Large intestine (tissue), 3 donors: ENCODE data around the gene SNX5. TPM values are rescaled to one million over a fixed set of nuclear protein-coding genes. Genes with fewer than 3 reads are reported as not detected.

Source experiments
- DNase-seq, 2 donors: peaks; one replicate each; pipeline versions ENCODE4 v3.0.0 to v3.0.0-alpha.2; 2013
- H3K27ac ChIP-seq: one replicate; pipeline ENCODE4 v1.5.1; 2013; ENCODE audit warnings: low read length
- H3K27me3 ChIP-seq: 2 replicates; pipeline ENCODE4 v1.6.1; 2013; ENCODE audit warnings: low read length; ENCODE audit not compliant: control insufficient read depth, insufficient read depth
- H3K36me3 ChIP-seq: 2 replicates; pipeline ENCODE4 v1.6.1; 2013; ENCODE audit warnings: low read length; ENCODE audit not compliant: control insufficient read depth, insufficient read depth
- H3K4me1 ChIP-seq: one replicate; pipeline ENCODE4 v1.6.1; 2013; ENCODE audit warnings: low read length; ENCODE audit not compliant: control insufficient read depth, insufficient read depth
- H3K4me3 ChIP-seq: one replicate; pipeline ENCODE4 v1.5.1; 2013; ENCODE audit warnings: low read length
- H3K9me3 ChIP-seq: one replicate; pipeline ENCODE4 v1.6.1; 2013; ENCODE audit warnings: mild to moderate bottlenecking, low read depth, low read length, moderate library complexity; ENCODE audit not compliant: control insufficient read depth
- WGBS: methylation state at CpG from one replicate; pipeline ENCODE4 v1.1.5; 2013; ENCODE audit warnings: low lambda C conversion rate; ENCODE audit not compliant: insufficient coverage; 5-methylcytosine and 5-hydroxymethylcytosine counted together
- polyA plus RNA-seq: library from polyadenylated mRNA; unstranded; fragments of 120-200 nt; gene quantifications from one replicate; pipeline ENCODE4 v1.2.1, GENCODE V29; 2013

SNX5 gene
- polyA plus RNA-seq, 1 donor, result 197 TPM

DNA sequence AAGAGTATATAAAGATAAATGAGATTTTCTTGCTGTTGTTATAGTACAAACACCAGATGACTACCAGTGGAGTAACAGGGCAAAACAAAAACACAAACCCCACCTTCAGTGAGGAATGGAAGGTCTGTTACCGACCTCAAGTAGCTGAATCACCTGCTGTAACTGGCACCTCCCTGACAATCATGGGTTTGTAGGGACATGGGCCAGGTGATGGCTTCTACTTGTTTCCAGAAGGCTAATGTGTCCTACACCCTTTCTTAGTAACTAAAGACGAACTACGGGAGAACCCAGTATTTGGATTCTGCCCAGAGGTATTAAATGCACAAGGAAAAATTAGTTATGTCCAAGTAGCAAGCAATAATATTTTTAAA lies 26.8 kb downstream of the SNX5 start:
- H3K4me1 ChIP-seq, result peaks cover 21% of the 10 kb centered on the region
- WGBS, result no CpG with 5 or more reads among the region's 3 CpGs
- peaks cover 60% of the 10 kb centered on the region for H3K36me3 ChIP-seq
- no peak overlapping the region for H3K4me3 ChIP-seq
- H3K27ac ChIP-seq, result no peak overlapping the region
- H3K27me3 ChIP-seq, result no peaks in the 10 kb centered on the region
- no peak for DNase-seq
- no peaks in the 10 kb centered on the region for H3K9me3 ChIP-seq

DNA sequence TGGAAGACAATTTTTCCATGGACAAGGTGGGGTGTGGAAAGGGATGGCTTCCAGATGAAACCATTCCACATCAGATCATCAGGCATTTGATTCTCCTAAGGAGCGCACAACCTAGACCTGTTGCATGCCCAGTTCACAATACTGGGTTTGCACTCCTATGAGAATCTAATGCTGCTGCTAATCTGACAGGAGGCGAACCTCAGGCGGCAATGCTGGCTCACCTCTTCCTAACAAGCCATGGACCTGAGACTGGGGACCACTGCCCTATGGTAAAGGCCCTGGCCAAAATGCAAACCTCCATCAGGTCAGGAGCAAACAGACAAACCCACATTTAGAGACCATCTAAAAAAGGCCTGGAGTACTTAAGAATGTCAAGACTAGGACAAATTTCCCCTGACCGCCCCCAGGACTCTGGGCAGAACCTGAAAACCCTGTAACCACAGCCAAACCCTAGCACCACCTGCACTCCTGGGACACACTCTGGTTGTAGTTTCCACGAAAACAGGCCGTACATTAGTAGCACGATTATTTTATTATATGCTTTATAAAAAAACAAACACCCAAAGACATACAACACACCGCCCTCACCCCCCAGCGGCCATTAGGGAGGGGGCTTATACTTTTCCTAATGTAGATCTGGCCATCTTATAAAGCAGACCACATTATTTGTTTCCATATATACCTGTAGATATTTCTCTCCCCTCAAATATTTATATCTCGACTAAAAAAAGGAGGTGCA lies 27.3 kb downstream of the SNX5 start:
- 83% methylated on average over 2 of the region's 10 CpGs for WGBS
- peaks cover 55% of the 10 kb centered on the region for H3K36me3 ChIP-seq
- no peak for DNase-seq
- H3K4me1 ChIP-seq, result peaks cover 26% of the 10 kb centered on the region
- H3K27ac ChIP-seq, result no peak overlapping the region
- H3K27me3 ChIP-seq, result no peaks in the 10 kb centered on the region
- no peak overlapping the region for H3K4me3 ChIP-seq
- H3K9me3 ChIP-seq, result no peaks in the 10 kb centered on the region

DNA sequence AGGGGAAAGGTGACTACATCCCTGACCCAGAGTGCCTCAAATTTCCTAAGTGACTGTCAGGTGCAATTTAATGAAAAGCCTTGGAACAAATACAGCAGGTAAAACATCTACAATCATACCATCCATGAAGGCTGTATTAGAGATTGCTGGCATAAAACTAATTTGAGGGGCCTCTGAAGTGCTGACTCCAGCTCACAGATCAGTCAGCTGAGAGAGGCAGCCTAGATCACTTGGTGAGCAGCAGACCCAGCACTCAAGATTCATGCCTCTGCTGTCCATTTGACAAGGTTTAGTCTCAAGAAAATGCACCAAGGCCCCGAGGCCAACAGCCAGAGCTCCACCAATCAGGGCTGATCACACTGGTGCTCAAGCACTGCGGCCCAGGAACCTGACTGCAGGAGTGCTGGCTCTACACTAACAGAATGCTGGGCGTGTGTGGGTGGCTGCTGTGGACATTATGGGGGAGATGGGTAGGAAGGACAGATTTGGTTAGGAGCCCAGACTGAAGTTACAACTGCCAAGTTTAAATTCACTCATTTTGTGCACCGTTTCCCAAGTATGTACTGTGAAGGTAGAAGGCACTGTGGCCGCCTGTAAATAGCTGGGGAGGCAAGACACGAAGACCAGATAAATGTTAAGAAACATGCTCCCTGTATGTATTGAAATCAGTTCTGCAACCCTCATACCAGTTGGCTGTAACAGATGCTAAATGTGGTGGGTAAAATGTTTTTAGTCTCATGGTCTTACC lies 28.2 kb downstream of the SNX5 start:
- Histone ChIP-seq H3K27me3 (no peaks in the 10 kb centered on the region), H3K27ac (no peak overlapping the region), H3K4me3 (no peak overlapping the region), H3K36me3 (peaks cover 46% of the 10 kb centered on the region), H3K9me3 (no peaks in the 10 kb centered on the region), H3K4me1 (peaks cover 26% of the 10 kb centered on the region)
- DNase-seq, result no peak
- WGBS, result no CpG with 5 or more reads among the region's 6 CpGs

DNA sequence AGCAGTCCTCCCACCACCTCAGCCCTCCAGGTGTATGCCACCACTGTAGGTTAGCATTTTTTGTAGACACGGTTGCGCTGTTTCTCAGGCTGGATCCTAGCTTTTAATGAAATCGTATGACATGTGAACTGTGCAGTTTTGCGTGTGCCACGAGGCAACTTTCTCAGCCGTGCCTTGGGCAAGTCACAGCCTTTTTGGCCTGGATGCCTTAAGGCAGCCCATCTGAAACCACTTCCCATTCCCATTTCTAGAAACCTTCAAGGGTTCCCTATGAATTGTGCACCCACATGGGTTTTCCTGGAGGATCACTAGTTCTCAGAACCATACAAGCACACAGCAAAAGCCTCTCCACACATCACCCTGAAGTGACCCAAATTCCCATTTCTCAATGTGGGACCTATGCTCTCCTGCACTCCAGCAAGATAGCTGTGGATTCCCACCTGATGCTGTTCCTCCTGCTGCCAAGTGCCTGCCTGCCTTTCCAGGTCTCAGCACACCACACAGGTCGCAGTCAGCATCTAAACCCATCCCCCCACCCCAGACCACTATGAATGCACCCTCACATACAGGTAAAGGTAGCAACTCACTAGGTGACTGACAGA lies 28.9 kb downstream of the SNX5 start:
- DNase-seq, result no peak
- Histone ChIP-seq H3K36me3 (peaks cover 39% of the 10 kb centered on the region), H3K4me1 (peaks cover 26% of the 10 kb centered on the region), H3K27ac (no peak overlapping the region), H3K27me3 (no peaks in the 10 kb centered on the region), H3K4me3 (no peak overlapping the region), H3K9me3 (no peaks in the 10 kb centered on the region)
- WGBS, result no CpG with 5 or more reads among the region's 7 CpGs

DNA sequence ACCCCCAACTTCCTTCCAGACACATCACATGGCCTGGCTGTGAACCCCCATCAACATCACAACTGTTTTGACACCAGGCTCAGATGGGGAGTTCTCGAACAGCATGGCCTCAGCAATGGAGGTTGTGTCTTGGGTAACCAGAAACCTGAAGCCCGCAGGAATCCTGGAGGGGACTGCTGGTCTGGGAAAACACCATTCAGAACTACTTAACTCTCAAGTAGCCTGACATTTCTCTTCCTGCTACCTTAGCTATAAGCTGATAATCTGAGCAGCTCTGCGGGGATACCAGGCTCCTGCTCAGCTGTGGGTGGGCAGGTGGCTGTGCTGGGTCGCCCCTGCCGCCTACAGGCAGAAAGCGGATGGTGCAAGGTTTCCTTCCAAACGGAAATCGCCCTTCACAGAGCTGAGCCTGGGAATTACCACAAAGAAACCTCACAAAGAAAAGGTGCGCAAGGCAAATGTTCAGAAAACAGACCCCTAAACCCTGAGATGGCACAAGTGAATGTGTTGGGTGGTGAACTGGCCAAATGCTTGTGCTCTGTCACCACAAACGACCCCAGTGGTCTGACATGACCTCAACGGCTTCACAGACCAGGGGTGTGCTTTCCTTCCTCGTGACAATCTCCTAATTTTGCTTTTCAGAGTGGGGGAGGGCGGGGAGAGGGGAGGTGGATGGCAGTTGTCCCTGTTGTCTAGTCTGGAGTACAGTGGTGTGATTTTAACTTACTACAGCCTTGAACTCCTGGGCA lies 29.5 kb downstream of the SNX5 start:
- DNase-seq, result peak; percentile 72 to 79
- Histone ChIP-seq H3K27me3 (no peaks in the 10 kb centered on the region), H3K27ac (peak overlapping the region; percentile 22), H3K4me1 (peaks cover 32% of the 10 kb centered on the region), H3K4me3 (no peak overlapping the region), H3K9me3 (no peaks in the 10 kb centered on the region), H3K36me3 (peaks cover 37% of the 10 kb centered on the region)
- no CpG with 5 or more reads among the region's 13 CpGs for WGBS

DNA sequence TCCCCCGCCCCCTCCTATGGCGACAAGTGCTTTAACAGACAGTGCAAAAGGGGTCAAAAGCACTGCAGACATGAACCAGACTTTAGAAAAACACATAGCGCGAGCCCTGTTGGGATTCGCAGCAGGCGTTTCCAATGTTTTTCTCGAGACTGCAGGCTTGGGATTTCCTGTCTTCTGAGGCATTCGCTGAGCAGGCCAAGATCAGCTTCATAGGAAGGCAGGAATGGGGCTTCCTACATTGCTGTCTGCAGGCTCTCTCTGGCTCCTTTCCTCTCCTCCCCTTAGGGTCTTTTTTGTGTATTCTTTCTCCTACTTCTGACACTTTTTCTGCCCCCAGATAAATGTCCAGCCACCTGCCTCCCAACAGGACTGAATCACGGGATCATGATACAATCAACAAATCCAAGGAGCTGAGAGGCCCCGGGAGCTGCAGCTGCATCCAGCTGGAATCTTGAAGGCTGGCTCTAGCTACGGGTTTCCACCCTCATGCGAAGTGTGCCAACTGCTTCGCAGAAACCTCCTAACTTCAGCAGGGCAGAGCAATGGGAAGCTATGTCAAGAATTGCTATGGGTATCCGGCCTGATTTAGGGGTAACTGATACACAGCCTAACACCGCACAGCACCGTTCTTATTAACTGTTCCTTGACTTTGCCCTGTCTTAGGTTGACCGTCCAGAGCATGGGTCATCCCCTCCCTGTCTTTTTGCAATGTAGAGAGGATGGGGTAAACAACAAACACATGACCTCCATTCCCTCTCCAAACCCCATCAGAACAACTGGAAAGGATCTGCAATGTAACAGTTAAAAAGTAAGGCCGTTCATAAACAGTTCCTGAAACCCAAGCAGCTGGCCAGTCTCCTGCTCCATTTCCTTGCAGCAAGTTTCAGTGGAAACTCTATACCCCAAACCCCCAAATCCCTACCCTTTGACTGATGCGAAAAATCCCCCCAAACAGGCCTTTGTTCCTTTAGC lies 31.5 kb downstream of the SNX5 start:
- Histone ChIP-seq H3K4me1 (peaks cover 42% of the 10 kb centered on the region), H3K4me3 (no peak overlapping the region), H3K36me3 (peaks cover 19% of the 10 kb centered on the region), H3K27me3 (no peaks in the 10 kb centered on the region), H3K27ac (peak overlapping the region; percentile 14), H3K9me3 (no peaks in the 10 kb centered on the region)
- no CpG with 5 or more reads among the region's 19 CpGs for WGBS
- DNase-seq, result peak; percentile 43 to 71

DNA sequence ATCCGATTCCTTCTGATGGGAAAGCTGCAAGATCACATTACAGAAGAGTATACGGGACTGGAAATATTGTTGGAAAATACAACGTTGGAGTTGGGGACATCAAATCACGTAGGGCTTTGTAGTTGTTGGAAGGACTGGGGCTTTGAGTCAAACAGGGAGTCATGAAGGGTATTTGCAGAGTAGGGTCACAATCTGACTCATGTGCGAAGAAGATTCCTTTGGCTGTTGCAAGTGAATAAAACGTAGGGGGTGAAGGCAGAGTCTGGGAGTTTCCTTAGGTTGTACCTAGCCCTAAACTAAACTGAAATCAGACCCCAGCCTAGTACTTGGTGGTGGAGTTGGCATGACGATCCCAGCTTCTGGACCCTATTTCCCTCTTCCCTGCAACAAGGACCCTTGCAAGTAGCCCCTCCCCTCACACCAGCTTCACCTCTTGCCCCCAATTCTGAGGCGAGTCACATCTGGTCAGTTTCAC lies 32.3 kb downstream of the SNX5 start:
- Histone ChIP-seq H3K27me3 (no peaks in the 10 kb centered on the region), H3K4me1 (peaks cover 42% of the 10 kb centered on the region), H3K27ac (peak overlapping the region; percentile 14), H3K4me3 (no peak overlapping the region), H3K36me3 (peaks cover 13% of the 10 kb centered on the region), H3K9me3 (peaks cover 2% of the 10 kb centered on the region)
- no peak for DNase-seq
- WGBS, result 71% methylated on average over 2 of the region's 8 CpGs

DNA sequence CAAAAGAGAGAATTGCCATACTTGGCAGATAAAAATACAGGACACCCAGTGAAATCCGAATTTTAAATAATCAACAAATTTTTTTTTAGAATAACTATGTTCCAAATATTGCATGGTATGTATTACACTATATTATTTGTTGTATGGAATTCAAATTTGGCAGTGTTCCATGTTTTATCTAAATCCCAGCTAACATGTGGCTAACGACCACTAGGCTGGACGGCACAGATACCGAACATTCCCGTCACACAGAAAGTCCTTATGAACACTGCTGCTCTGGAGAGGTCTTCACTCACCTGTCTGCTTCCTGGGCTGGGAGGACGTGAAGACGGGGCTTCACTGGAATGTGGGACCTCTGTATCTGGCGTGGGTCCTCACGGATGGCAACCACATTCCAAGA lies 32.8 kb downstream of the SNX5 start:
- no peak overlapping the region for H3K27ac ChIP-seq

DNA sequence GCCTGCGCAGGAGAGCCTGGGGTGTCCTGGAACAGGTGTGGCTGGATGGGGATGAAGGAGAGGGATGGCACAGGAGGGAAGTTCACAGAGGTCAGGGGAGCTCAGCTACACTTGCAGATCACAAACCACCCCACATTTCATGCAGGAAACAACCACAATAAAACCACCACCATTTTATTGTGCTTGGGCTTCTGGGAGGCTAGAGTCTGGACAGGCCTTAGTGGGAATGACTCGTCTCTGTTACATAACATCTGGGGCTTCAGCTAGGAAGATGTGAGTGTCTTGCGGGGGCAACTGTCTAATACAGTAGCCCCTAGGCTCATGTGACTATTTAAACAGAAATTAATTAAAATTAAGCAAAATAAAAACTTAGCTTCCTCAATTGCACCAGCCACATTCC lies 33.4 kb downstream of the SNX5 start:
- H3K36me3 ChIP-seq, result peaks cover 1% of the 10 kb centered on the region
- H3K27me3 ChIP-seq, result no peaks in the 10 kb centered on the region
- no peak for DNase-seq
- no peak overlapping the region for H3K4me3 ChIP-seq
- WGBS, result no CpG with 5 or more reads among the region's 3 CpGs
- peaks cover 4% of the 10 kb centered on the region for H3K9me3 ChIP-seq
- H3K27ac ChIP-seq, result no peak overlapping the region
- H3K4me1 ChIP-seq, result peaks cover 42% of the 10 kb centered on the region

More for the DNA sequence above, 32.8 kb downstream of the SNX5 start:
- no peak for DNase-seq
- no CpG with 5 or more reads among the region's 9 CpGs for WGBS
- peaks cover 4% of the 10 kb centered on the region for H3K9me3 ChIP-seq
- H3K4me1 ChIP-seq, result peaks cover 42% of the 10 kb centered on the region
- no peaks in the 10 kb centered on the region for H3K27me3 ChIP-seq
- H3K36me3 ChIP-seq, result peaks cover 7% of the 10 kb centered on the region
- no peak overlapping the region for H3K4me3 ChIP-seq
